ENCODE data around the gene SPRR4.
"Not testable (repeated sequence)": the region's sequence is repeated elsewhere in the genome, so short reads cannot be mapped to it uniquely, and the experiment has no call there.

SPRR4 gene

DNA sequence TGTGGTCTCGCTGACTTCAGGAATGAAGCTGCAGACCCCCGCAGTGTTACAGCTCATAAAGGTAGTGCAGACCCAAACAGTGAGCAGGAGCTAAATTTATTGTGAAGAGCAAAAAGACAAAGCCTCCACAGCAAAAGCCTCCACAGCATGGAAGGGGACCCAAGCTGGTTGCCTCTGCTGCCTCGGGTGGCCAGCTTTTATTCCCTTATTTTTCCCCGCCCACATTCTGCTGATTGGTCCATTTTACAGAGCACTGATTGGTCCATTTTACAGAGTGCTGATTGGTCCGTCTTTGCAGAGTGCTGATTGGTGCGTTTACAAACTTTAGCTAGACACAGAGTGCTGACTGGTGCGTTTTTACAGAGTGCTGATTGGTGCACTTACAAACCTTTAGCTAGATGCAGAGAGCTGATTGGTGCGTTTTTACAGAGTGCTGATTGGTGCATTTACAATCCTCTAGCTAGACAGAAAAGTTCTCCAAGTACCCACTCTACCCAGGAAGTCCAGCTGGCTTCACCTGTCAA lies 40.8 kb downstream of the SPRR4 start:
- not testable (repeated sequence) for H3K9me3 Mint-ChIP-seq; H3K36me3 Mint-ChIP-seq (ENCODE audit: low read depth); H3K27me3 Mint-ChIP-seq (ENCODE audit: low read depth); H3K27ac Mint-ChIP-seq; H3K4me1 Mint-ChIP-seq (ENCODE audit: low read depth); H3K4me3 Mint-ChIP-seq; DNase-seq (ENCODE audit: low spot score)

DNA sequence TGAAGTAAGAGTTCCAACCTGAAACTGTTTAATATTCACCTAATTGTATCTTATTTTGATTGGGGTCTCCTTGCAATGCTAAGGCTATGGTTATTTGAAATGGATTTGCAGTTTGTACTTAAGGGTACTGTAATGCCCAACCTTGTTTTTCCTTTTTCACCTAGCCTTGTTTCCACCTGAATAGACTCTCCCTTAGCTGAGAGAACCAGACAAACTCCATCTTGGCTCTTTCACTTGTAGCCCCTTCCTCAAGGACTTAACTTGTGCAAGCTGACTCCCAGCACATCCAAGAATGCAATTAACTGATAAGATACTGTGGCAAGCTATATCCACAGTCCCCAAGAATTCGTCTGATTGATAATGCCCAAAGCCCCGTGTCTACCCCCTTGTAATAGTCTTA lies 51.4 kb downstream of the SPRR4 start:
- not testable (repeated sequence) for H3K27ac Mint-ChIP-seq; H3K4me3 Mint-ChIP-seq; DNase-seq (ENCODE audit: low spot score); H3K4me1 Mint-ChIP-seq (ENCODE audit: low read depth); H3K9me3 Mint-ChIP-seq; H3K36me3 Mint-ChIP-seq (ENCODE audit: low read depth)
- peaks cover 15% of the 10 kb centered on the region for H3K27me3 Mint-ChIP-seq (ENCODE audit: low read depth)
